HepG2 (cell line): ENCODE results near the gene SKIC2. TPM values are rescaled to one million over a fixed set of nuclear protein-coding genes. Genes with fewer than 3 reads are reported as not detected.
A peak's percentile ranks its signal among the peaks of the same experiment; 100 is the strongest.

Source experiments
- ATAC-seq: fragments of 200-7000 bp; cut with Tn5 transposase; 3 replicates; pipeline ENCODE4 v1.9.1; 2020; ENCODE audit warnings: mild to moderate bottlenecking, moderate library complexity
- BruUV-seq: library from RNA; stranded (reverse); fragments of 400-500 nt; replicated peaks from 2 replicates; lab custom pipeline; 2021; lab: Mats Ljungman, UMichigan
- CTCF ChIA-PET: fragments of 300-600 bp; formaldehyde crosslinking; extraction: SDS; loops from one replicate; lab custom pipeline; 2021; ENCODE audit warnings: low total read pairs, inconsistent platforms, low intra/inter-chr PET ratio; lab: Yijun Ruan, JAX
- POLR2A ChIA-PET: fragments of 350-600 bp; sonication (Branson Sonifier 250); formaldehyde crosslinking; loops from one replicate; lab custom pipeline; 2020; ENCODE audit warnings: antibody characterized with exemption, inconsistent platforms; lab: Yijun Ruan, JAX
- DNase-seq: peaks from one replicate; pipeline ENCODE4 v3.0.0-alpha.2; 2015; ENCODE audit warnings: low spot score
- FAIRE-seq: peaks from 3 replicates; lab custom pipeline; 2011; peaks lifted over from hg19 to GRCh38; lab: Jason Lieb, UNC
- H2AFZ ChIP-seq: one replicate; pipeline ENCODE4 v1.6.1; 2011; ENCODE audit warnings: low read length, inconsistent platforms
- H3K27ac ChIP-seq: fragments of 300-600 bp; 3 replicates; pipeline ENCODE4 v1.8.0; 2011; ENCODE audit warnings: mixed run types, mild to moderate bottlenecking, mixed read lengths, low read length, inconsistent platforms; ENCODE audit not compliant: insufficient read depth; ENCODE audit errors: extremely low read length
- H3K27me3 ChIP-seq, 2 experiments: fragments of 200-600 bp in 1 of 2; 2 replicates in 1 of 2; 3 replicates in 1 of 2; pipeline versions ENCODE4 v1.6.0 to v1.8.0; 2011; ENCODE audit warnings: low read length in 2 of 2, mild to moderate bottlenecking in 2 of 2, moderate library complexity in 2 of 2, inconsistent platforms in 1 of 2; ENCODE audit not compliant: insufficient read depth in 2 of 2, control insufficient read depth in 1 of 2
- H3K36me3 ChIP-seq, 2 experiments: fragments of 200-600 bp in 1 of 2; replicated peaks in 1 of 2; 2 replicates in 1 of 2; 3 replicates in 1 of 2; pipeline versions ENCODE4 v1.5.1 to v1.8.0; 2011; ENCODE audit warnings: low read length in 2 of 2, inconsistent platforms in 1 of 2; ENCODE audit not compliant: insufficient read depth in 2 of 2, control insufficient read depth in 1 of 2
- H3K4me1 ChIP-seq: 2 replicates; pipeline ENCODE4 v1.5.1; 2012; ENCODE audit warnings: low read length, inconsistent platforms; ENCODE audit not compliant: insufficient read depth
- H3K4me2 ChIP-seq: 2 replicates; pipeline ENCODE4 v1.6.0; 2011; ENCODE audit warnings: low read depth, low read length, inconsistent platforms
- H3K4me3 ChIP-seq, 3 experiments: fragments of 200-600 bp in 1 of 3; sonication (generic), shearing (Covaris generic) in 1 of 3; replicated peaks in 1 of 3; 2 replicates each; pipeline ENCODE4 v1.5.1; 2011 to 2016; ENCODE audit warnings: low read length in 3 of 3, inconsistent platforms in 2 of 3, low read depth in 2 of 3, mild to moderate bottlenecking in 2 of 3, control low read depth in 1 of 3, mixed read lengths in 1 of 3; ENCODE audit not compliant: insufficient read depth in 1 of 3
- H3K79me2 ChIP-seq: one replicate; pipeline ENCODE4 v1.6.1; 2011; ENCODE audit warnings: low read length, inconsistent platforms; ENCODE audit not compliant: insufficient read depth
- H3K9ac ChIP-seq: 2 replicates; pipeline ENCODE4 v1.6.0; 2011; ENCODE audit warnings: mild to moderate bottlenecking, low read depth, low read length, inconsistent platforms; ENCODE audit not compliant: insufficient read depth
- H3K9me3 ChIP-seq: 2 replicates; pipeline ENCODE4 v1.5.1; 2012; ENCODE audit warnings: mild to moderate bottlenecking, low read length
- H4K20me1 ChIP-seq: 2 replicates; pipeline ENCODE4 v1.6.0; 2011; ENCODE audit warnings: inconsistent platforms, mild to moderate bottlenecking, low read length, moderate library complexity; ENCODE audit not compliant: insufficient read depth
- EED ChIP-seq: sonication (generic); formaldehyde crosslinking; IDR thresholded peaks from 2 replicates; pipeline ENCODE4 v1.5.0; 2020; ENCODE audit warnings: mild to moderate bottlenecking, missing genetic modification reagents
- PHF20 ChIP-seq: sonication (generic); formaldehyde crosslinking; IDR thresholded peaks from 2 replicates; pipeline ENCODE4 v1.5.0; 2020; ENCODE audit warnings: mild to moderate bottlenecking, missing genetic modification reagents
- ZBTB38 ChIP-seq: sonication (generic); formaldehyde crosslinking; IDR thresholded peaks from 2 replicates; pipeline ENCODE4 v1.5.1; 2020; ENCODE audit warnings: mild to moderate bottlenecking, missing genetic modification reagents
- ZFY ChIP-seq: sonication (generic); formaldehyde crosslinking; IDR thresholded peaks from 2 replicates; pipeline ENCODE4 v1.4.0; 2020; ENCODE audit warnings: missing genetic modification reagents
- ZKSCAN5 ChIP-seq: sonication (generic); formaldehyde crosslinking; IDR thresholded peaks from 2 replicates; pipeline ENCODE4 v1.5.1; 2020; ENCODE audit warnings: mild to moderate bottlenecking, missing genetic modification reagents
- ZNF329 ChIP-seq: sonication (generic); formaldehyde crosslinking; IDR thresholded peaks from 2 replicates; pipeline ENCODE4 v1.9.0; 2021; ENCODE audit warnings: low read depth, mild to moderate bottlenecking, missing genetic modification reagents
- ZNF614 ChIP-seq: IDR thresholded peaks from 2 replicates; pipeline ENCODE4 v1.6.1; 2018; ENCODE audit warnings: missing biosample characterization, missing genetic modification reagents, inconsistent platforms, borderline replicate concordance
- ZNF879 ChIP-seq: sonication (generic); formaldehyde crosslinking; IDR thresholded peaks from 2 replicates; pipeline ENCODE4 v1.8.1; 2023; ENCODE audit warnings: missing genetic modification reagents
- WGBS: methylation state at CpG from one replicate; pipeline ENCODE4 v1.1.6; 2017; ENCODE audit warnings: low lambda C conversion rate; 5-methylcytosine and 5-hydroxymethylcytosine counted together
- in situ Hi-C: cut with HindIII; loops from 2 replicates; pipeline ENCODE4 v1.10.0; 2017; ENCODE audit warnings: low pct_unique_long_range_greater_than_20kb; ENCODE audit not compliant: extremely low pct_ligation_motif_present
- intact Hi-C: fragments of 100-400 bp; cut with micrococcal nuclease; formaldehyde crosslinking; loops from one replicate; pipeline ENCODE4 v1.10.0; 2022; ENCODE audit not compliant: unreplicated experiment
- polyA plus RNA-seq, 8 experiments: library from polyadenylated mRNA; depleted of rRNA in 3 of 8; stranded (reverse) in 7 of 8; unstranded in 1 of 8; fragments of >200 nt; fragmentation: Illumina TruSeq in 4 of 8; extraction: Trizol in 4 of 8; gene quantifications; 2 replicates each; pipeline versions ENCODE4 v1.2.1 to v1.2.3, GENCODE V29; 2011 to 2016; ENCODE audit warnings: low read depth in 4 of 8, missing spikeins in 1 of 8, mixed read lengths in 1 of 8; ENCODE audit not compliant: insufficient read depth in 1 of 8
- total RNA-seq, 5 experiments: library from RNA; depleted of rRNA; stranded (reverse); fragments of >200 nt; fragmentation: Illumina TruSeq; extraction: Trizol; gene quantifications; 2 replicates each; pipeline ENCODE4 v1.2.3, GENCODE V29; 2016; ENCODE audit warnings: low read depth in 1 of 5
- TF ChIP-seq, protein P1 (sequence below): sonication (generic); formaldehyde crosslinking; IDR thresholded peaks from 2 replicates; pipeline ENCODE4 v1.9.0; 2021; ENCODE audit warnings: missing genetic modification reagents, mild to moderate bottlenecking, borderline replicate concordance
- TF ChIP-seq, protein P2 (sequence below): sonication (generic); formaldehyde crosslinking; IDR thresholded peaks from 2 replicates; pipeline ENCODE4 v1.4.0; 2020; ENCODE audit warnings: missing genetic modification reagents
- TF ChIP-seq, protein P3 (sequence below): sonication (generic); formaldehyde crosslinking; IDR thresholded peaks from 2 replicates; pipeline ENCODE4 v1.4.0; 2020; ENCODE audit warnings: missing genetic modification reagents

Gene SKIC2
- total and polyA plus RNA-seq, 2 of the 13 experiments (the other 11 are each of a cell fraction or from before 2014, with no cell fraction given), result 67.1 to 68.4 TPM

DNA sequence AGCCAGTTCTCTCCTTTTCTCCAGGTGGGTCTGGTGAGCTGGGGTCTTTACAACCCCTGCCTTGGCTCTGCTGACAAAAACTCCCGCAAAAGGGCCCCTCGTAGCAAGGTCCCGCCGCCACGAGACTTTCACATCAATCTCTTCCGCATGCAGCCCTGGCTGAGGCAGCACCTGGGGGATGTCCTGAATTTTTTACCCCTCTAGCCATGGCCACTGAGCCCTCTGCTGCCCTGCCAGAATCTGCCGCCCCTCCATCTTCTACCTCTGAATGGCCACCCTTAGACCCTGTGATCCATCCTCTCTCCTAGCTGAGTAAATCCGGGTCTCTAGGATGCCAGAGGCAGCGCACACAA is 13.8 kb upstream of the SKIC2 start:
- ChIA-PET CTCF (no interaction called here), POLR2A (interaction anchor here (0.7 to 5.1 kb wide), 53 partner anchors 8 to 1027 kb away, joined by 3 to 151 read pairs (median 5); partner anchors contain the start of genes ABHD16A, APOM, ATF6B and C2)
- no TSS peak for BruUV-seq
- ATAC-seq, result no peak
- Histone ChIP-seq H3K4me1 (peaks cover 91% of the 10 kb centered on the region), H2AFZ (no peak overlapping the region), H3K79me2 (peaks cover 22% of the 10 kb centered on the region), H3K36me3 (peaks cover 11 to 61% of the 10 kb centered on the region in 2 experiments), H3K4me3 (peak overlapping the region in 1 of 3 experiments; percentile 27; a peak in 1 of 6 replicates), H3K4me2 (peak overlapping the region; percentile 61), H4K20me1 (no peaks in the 10 kb centered on the region), H3K27me3 (no peaks in the 10 kb centered on the region; a peak in 1 of 5 replicates), H3K27ac (peak overlapping the region; percentile 88), H3K9me3 (no peaks in the 10 kb centered on the region), H3K9ac (peak overlapping the region; percentile 61)
- DNase-seq, result no peak
- FAIRE-seq, result no peak
- 79% methylated on average over 9 of the region's 9 CpGs for WGBS
- in situ Hi-C loops (loop anchor here (5.0 kb wide), 1 partner anchor 43 kb away; the partner anchor contains the start of gene ZBTB12), intact Hi-C loops (loop anchor here (1.0 to 2.0 kb wide), 3 partner anchors 18 to 47 kb away; partner anchors contain the start of genes C2 and ZBTB12)
- TF ChIP-seq, protein P1, sequence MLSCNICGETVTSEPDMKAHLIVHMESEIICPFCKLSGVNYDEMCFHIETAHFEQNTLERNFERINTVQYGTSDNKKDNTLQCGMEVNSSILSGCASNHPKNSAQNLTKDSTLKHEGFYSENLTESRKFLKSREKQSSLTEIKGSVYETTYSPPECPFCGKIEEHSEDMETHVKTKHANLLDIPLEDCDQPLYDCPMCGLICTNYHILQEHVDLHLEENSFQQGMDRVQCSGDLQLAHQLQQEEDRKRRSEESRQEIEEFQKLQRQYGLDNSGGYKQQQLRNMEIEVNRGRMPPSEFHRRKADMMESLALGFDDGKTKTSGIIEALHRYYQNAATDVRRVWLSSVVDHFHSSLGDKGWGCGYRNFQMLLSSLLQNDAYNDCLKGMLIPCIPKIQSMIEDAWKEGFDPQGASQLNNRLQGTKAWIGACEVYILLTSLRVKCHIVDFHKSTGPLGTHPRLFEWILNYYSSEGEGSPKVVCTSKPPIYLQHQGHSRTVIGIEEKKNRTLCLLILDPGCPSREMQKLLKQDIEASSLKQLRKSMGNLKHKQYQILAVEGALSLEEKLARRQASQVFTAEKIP (CRISPR knock-in tag), result no peak
- TF ChIP-seq ZFY (CRISPR knock-in tag), result 0 out of 2 replicates have a peak, but pooled peaks have one; percentile 3
- TF ChIP-seq ZNF329 (CRISPR knock-in tag), result 0 out of 2 replicates have a peak, but pooled peaks have one; percentile 22
- peak; percentile 81; the same call in 1 of the 2 replicates for TF ChIP-seq ZBTB38
- TF ChIP-seq, protein P2, sequence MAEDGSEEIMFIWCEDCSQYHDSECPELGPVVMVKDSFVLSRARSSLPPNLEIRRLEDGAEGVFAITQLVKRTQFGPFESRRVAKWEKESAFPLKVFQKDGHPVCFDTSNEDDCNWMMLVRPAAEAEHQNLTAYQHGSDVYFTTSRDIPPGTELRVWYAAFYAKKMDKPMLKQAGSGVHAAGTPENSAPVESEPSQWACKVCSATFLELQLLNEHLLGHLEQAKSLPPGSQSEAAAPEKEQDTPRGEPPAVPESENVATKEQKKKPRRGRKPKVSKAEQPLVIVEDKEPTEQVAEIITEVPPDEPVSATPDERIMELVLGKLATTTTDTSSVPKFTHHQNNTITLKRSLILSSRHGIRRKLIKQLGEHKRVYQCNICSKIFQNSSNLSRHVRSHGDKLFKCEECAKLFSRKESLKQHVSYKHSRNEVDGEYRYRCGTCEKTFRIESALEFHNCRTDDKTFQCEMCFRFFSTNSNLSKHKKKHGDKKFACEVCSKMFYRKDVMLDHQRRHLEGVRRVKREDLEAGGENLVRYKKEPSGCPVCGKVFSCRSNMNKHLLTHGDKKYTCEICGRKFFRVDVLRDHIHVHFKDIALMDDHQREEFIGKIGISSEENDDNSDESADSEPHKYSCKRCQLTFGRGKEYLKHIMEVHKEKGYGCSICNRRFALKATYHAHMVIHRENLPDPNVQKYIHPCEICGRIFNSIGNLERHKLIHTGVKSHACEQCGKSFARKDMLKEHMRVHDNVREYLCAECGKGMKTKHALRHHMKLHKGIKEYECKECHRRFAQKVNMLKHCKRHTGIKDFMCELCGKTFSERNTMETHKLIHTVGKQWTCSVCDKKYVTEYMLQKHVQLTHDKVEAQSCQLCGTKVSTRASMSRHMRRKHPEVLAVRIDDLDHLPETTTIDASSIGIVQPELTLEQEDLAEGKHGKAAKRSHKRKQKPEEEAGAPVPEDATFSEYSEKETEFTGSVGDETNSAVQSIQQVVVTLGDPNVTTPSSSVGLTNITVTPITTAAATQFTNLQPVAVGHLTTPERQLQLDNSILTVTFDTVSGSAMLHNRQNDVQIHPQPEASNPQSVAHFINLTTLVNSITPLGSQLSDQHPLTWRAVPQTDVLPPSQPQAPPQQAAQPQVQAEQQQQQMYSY (CRISPR knock-in tag), result no peak
- peak; percentile 42; the same call in 1 of the 2 replicates for TF ChIP-seq ZNF879 (CRISPR knock-in tag)
- no peak for TF ChIP-seq PHF20 (CRISPR knock-in tag)
- peak; percentile 7; the same call in 1 of the 2 replicates for TF ChIP-seq ZKSCAN5 (CRISPR knock-in tag)
- TF ChIP-seq ZNF614 (CRISPR knock-in tag), result no peak
- 0 out of 2 replicates have a peak, but pooled peaks have one; percentile 50 for TF ChIP-seq EED (CRISPR knock-in tag)
- TF ChIP-seq, protein P3, sequence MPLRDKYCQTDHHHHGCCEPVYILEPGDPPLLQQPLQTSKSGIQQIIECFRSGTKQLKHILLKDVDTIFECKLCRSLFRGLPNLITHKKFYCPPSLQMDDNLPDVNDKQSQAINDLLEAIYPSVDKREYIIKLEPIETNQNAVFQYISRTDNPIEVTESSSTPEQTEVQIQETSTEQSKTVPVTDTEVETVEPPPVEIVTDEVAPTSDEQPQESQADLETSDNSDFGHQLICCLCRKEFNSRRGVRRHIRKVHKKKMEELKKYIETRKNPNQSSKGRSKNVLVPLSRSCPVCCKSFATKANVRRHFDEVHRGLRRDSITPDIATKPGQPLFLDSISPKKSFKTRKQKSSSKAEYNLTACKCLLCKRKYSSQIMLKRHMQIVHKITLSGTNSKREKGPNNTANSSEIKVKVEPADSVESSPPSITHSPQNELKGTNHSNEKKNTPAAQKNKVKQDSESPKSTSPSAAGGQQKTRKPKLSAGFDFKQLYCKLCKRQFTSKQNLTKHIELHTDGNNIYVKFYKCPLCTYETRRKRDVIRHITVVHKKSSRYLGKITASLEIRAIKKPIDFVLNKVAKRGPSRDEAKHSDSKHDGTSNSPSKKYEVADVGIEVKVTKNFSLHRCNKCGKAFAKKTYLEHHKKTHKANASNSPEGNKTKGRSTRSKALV (CRISPR knock-in tag), result no peak
